OCI-LY1 (cell line): ENCODE measurements around the gene HMCN2.

Experiments
- EZH2 ChIP-seq: fragments of 200-600 bp; sonication (generic), shearing (Covaris generic); IDR thresholded peaks from 2 replicates; pipeline ENCODE4 v1.8.0; 2017; ENCODE audit warnings: borderline replicate concordance, mixed run types, mild to moderate bottlenecking, antibody characterized with exemption, low read length, moderate library complexity, mixed read lengths
- TF ChIP-seq, protein P1 (sequence below): fragments of 200-600 bp; sonication (generic), shearing (Covaris generic); IDR thresholded peaks from 2 replicates; pipeline ENCODE4 v1.5.1; 2017; ENCODE audit warnings: mild to moderate bottlenecking, antibody characterized with exemption, low read length, moderate library complexity, mixed read lengths

DNA sequence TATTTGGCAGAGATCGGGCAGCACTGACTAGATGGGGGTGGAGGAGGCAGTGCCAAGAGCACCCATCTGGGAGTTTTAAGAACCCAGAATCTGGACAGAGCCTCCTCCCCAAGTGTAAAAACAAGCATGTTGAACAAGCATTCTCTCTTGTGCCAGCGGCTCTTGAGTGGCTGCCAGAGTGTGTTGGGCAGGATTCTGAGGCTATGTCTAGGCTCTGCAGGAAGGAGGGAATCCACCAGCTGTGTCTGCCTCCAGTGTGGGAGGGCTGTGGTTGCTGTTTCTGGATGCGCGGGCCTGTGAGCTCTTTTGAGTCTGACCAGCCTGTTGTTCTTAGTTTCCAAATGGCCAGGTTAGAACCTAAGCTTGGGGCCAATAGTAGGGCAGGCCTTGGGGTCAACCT is 39.8 kb downstream of the HMCN2 start:
- TF ChIP-seq, protein P1, sequence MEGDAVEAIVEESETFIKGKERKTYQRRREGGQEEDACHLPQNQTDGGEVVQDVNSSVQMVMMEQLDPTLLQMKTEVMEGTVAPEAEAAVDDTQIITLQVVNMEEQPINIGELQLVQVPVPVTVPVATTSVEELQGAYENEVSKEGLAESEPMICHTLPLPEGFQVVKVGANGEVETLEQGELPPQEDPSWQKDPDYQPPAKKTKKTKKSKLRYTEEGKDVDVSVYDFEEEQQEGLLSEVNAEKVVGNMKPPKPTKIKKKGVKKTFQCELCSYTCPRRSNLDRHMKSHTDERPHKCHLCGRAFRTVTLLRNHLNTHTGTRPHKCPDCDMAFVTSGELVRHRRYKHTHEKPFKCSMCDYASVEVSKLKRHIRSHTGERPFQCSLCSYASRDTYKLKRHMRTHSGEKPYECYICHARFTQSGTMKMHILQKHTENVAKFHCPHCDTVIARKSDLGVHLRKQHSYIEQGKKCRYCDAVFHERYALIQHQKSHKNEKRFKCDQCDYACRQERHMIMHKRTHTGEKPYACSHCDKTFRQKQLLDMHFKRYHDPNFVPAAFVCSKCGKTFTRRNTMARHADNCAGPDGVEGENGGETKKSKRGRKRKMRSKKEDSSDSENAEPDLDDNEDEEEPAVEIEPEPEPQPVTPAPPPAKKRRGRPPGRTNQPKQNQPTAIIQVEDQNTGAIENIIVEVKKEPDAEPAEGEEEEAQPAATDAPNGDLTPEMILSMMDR: no peak
- TF ChIP-seq EZH2: no peak
